Prostate gland (tissue), 2 donors: ENCODE results near the gene SNX25.

ENCODE experiments used
- CTCF ChIP-seq, 4 experiments: fragments of 200-600 bp in 2 of 4; fragments of 450-650 bp in 2 of 4; sonication (generic) in 2 of 4; IDR thresholded peaks; 1 replicate in 3 of 4; 2 replicates in 1 of 4; pipeline ENCODE4 v1.5.1; 2016 to 2019; ENCODE audit warnings: antibody characterized with exemption in 4 of 4, mild to moderate bottlenecking in 2 of 4, moderate library complexity in 2 of 4
- POLR2A ChIP-seq: fragments of 450-650 bp; IDR thresholded peaks from one replicate; pipeline ENCODE4 v1.6.1; 2016; ENCODE audit warnings: antibody characterized with exemption, mild to moderate bottlenecking

- TF ChIP-seq POLR2A: no peak
- TF ChIP-seq CTCF (IDR thresholded peaks at IDR 0.05): no peak
These were observed 61.5 kb downstream of the SNX25 start for GRCh38 chr4:185270885-185271284.
